OCI-LY1 (cell line): Measurements from ENCODE around the gene CCDC110.

Experiments
- H2AFZ ChIP-seq: fragments of 200-600 bp; sonication (generic), shearing (Covaris generic); 2 replicates; pipeline ENCODE4 v1.6.0; 2014; ENCODE audit warnings: antibody characterized with exemption, mild to moderate bottlenecking, low read length
- H3F3A ChIP-seq: fragments of 200-600 bp; sonication (generic), shearing (Covaris generic); 2 replicates; pipeline ENCODE4 v1.6.0; 2014; ENCODE audit warnings: mild to moderate bottlenecking, antibody characterized with exemption, low read length, moderate library complexity; ENCODE audit not compliant: insufficient read depth
- H3K27ac ChIP-seq: fragments of 200-600 bp; sonication (generic); 2 replicates; pipeline ENCODE4 v1.5.1; 2014; ENCODE audit warnings: low read length, mixed run types, mild to moderate bottlenecking, low read depth; ENCODE audit not compliant: poor library complexity, severe bottlenecking
- H3K27me3 ChIP-seq: fragments of 200-600 bp; sonication (generic); 2 replicates; pipeline ENCODE4 v1.6.0; 2014; ENCODE audit warnings: antibody characterized with exemption, mild to moderate bottlenecking, low read length, moderate library complexity; ENCODE audit not compliant: insufficient read depth
- H3K36me3 ChIP-seq: fragments of 200-600 bp; sonication (generic); 2 replicates; pipeline ENCODE4 v1.6.1; 2014; ENCODE audit warnings: mild to moderate bottlenecking, antibody characterized with exemption, low read length, moderate library complexity, mixed read lengths; ENCODE audit not compliant: insufficient read depth
- H3K4me1 ChIP-seq: fragments of 200-600 bp; sonication (generic); 2 replicates; pipeline ENCODE4 v1.5.1; 2014; ENCODE audit warnings: mild to moderate bottlenecking, low read length, moderate library complexity; ENCODE audit not compliant: insufficient read depth, severe bottlenecking
- H3K4me2 ChIP-seq: fragments of 200-600 bp; sonication (generic), shearing (Covaris generic); 2 replicates; pipeline ENCODE4 v1.6.1; 2014; ENCODE audit warnings: low read length
- H3K4me3 ChIP-seq: fragments of 200-600 bp; sonication (generic); 2 replicates; pipeline ENCODE4 v1.5.1; 2014; ENCODE audit warnings: low read length, low read depth, mild to moderate bottlenecking, mixed read lengths; ENCODE audit not compliant: poor library complexity, severe bottlenecking
- H3K79me2 ChIP-seq: fragments of 200-600 bp; shearing (Covaris generic); 2 replicates; pipeline ENCODE4 v1.6.1; 2016; ENCODE audit warnings: mixed run types, low read length, mixed read lengths; ENCODE audit not compliant: insufficient read depth
- H3K9ac ChIP-seq: fragments of 200-600 bp; sonication (generic), shearing (Covaris generic); 2 replicates; pipeline ENCODE4 v1.6.1; 2014; ENCODE audit warnings: mild to moderate bottlenecking, low read length, mixed read lengths
- H3K9me2 ChIP-seq: fragments of 200-600 bp; sonication (generic), shearing (Covaris generic); 2 replicates; pipeline ENCODE4 v1.6.1; 2014; ENCODE audit warnings: low read depth, mild to moderate bottlenecking, low read length, mixed read lengths
- H3K9me3 ChIP-seq: fragments of 200-600 bp; shearing (Covaris generic); 2 replicates; pipeline ENCODE4 v1.6.1; 2014; ENCODE audit warnings: low read length, mixed read lengths
- H4K20me1 ChIP-seq: fragments of 200-600 bp; sonication (generic), shearing (Covaris generic); 2 replicates; pipeline ENCODE4 v1.6.0; 2016; ENCODE audit warnings: mild to moderate bottlenecking, low read length; ENCODE audit not compliant: insufficient read depth
- EZH2 ChIP-seq: fragments of 200-600 bp; sonication (generic), shearing (Covaris generic); IDR thresholded peaks from 2 replicates; pipeline ENCODE4 v1.8.0; 2017; ENCODE audit warnings: borderline replicate concordance, mixed run types, mild to moderate bottlenecking, antibody characterized with exemption, low read length, moderate library complexity, mixed read lengths
- TF ChIP-seq, protein P1 (sequence below): fragments of 200-600 bp; sonication (generic), shearing (Covaris generic); IDR thresholded peaks from 2 replicates; pipeline ENCODE4 v1.5.1; 2017; ENCODE audit warnings: mild to moderate bottlenecking, antibody characterized with exemption, low read length, moderate library complexity, mixed read lengths

Gene CCDC110

DNA sequence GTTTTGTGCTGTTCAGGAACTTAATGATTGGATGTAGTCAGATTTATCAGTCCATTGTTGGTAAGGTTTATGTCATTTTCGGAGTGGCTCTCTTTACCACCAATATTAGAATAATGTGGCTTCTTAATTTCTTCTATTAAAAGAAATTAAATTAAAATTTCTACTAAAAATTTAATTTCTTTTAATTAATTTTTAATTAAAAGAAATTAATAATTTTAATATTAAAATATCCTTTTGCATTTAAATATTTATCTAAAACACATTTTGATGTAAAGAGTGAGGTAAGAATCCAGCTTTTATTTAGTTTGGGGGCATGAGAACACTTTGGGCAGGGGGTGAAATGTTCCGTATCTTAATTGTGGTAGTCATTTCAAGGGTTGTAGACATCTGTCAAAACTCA lies 30.1 kb downstream of the CCDC110 start:
- H3K27me3 ChIP-seq: no peaks in the 10 kb centered on the region
- H2AFZ ChIP-seq: no peak overlapping the region
- H3K36me3 ChIP-seq: no peaks in the 10 kb centered on the region
- no peak for TF ChIP-seq EZH2
- TF ChIP-seq, protein P1, sequence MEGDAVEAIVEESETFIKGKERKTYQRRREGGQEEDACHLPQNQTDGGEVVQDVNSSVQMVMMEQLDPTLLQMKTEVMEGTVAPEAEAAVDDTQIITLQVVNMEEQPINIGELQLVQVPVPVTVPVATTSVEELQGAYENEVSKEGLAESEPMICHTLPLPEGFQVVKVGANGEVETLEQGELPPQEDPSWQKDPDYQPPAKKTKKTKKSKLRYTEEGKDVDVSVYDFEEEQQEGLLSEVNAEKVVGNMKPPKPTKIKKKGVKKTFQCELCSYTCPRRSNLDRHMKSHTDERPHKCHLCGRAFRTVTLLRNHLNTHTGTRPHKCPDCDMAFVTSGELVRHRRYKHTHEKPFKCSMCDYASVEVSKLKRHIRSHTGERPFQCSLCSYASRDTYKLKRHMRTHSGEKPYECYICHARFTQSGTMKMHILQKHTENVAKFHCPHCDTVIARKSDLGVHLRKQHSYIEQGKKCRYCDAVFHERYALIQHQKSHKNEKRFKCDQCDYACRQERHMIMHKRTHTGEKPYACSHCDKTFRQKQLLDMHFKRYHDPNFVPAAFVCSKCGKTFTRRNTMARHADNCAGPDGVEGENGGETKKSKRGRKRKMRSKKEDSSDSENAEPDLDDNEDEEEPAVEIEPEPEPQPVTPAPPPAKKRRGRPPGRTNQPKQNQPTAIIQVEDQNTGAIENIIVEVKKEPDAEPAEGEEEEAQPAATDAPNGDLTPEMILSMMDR: no peak
- H3K9me2 ChIP-seq: no peaks in the 10 kb centered on the region
- H3K4me3 ChIP-seq: no peak overlapping the region
- H3F3A ChIP-seq: no peaks in the 10 kb centered on the region
- no peak overlapping the region for H3K9ac ChIP-seq
- H3K4me1 ChIP-seq: no peaks in the 10 kb centered on the region
- H3K27ac ChIP-seq: no peak overlapping the region
- H4K20me1 ChIP-seq: no peaks in the 10 kb centered on the region
- no peaks in the 10 kb centered on the region for H3K9me3 ChIP-seq
- H3K79me2 ChIP-seq: no peaks in the 10 kb centered on the region
- H3K4me2 ChIP-seq: no peak overlapping the region

DNA sequence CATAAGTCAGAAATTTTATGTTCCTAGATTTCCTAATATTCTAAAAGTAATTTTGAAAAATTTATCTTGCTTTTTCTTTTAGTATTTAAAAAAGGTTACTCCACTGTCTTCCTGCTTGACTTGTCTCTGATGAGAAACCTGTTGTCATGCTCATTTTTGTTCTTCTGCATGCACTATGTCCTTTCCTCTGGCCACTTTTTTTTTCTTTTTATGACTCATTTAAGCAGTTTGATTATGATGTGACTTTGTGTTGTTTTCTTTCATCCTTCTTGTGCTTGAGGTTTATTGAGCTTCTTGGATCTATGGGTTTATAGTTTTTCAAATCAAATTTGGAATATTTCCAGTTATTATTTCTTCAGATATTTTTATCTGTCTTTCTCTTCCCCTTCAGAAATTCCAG lies 33.7 kb downstream of the CCDC110 start:
- no peaks in the 10 kb centered on the region for H3K9me3 ChIP-seq
- H3K4me1 ChIP-seq: no peaks in the 10 kb centered on the region
- no peak for TF ChIP-seq EZH2
- TF ChIP-seq, protein P1: no peak
- H3K79me2 ChIP-seq: no peaks in the 10 kb centered on the region
- no peak overlapping the region for H3K4me3 ChIP-seq
- no peak overlapping the region for H3K27ac ChIP-seq
- no peak overlapping the region for H3K4me2 ChIP-seq
- no peaks in the 10 kb centered on the region for H3K36me3 ChIP-seq
- no peaks in the 10 kb centered on the region for H3K9me2 ChIP-seq
- H3K9ac ChIP-seq: no peak overlapping the region
- H3K27me3 ChIP-seq: no peaks in the 10 kb centered on the region
- H4K20me1 ChIP-seq: no peaks in the 10 kb centered on the region
- H2AFZ ChIP-seq: no peak overlapping the region
- H3F3A ChIP-seq: no peaks in the 10 kb centered on the region

DNA sequence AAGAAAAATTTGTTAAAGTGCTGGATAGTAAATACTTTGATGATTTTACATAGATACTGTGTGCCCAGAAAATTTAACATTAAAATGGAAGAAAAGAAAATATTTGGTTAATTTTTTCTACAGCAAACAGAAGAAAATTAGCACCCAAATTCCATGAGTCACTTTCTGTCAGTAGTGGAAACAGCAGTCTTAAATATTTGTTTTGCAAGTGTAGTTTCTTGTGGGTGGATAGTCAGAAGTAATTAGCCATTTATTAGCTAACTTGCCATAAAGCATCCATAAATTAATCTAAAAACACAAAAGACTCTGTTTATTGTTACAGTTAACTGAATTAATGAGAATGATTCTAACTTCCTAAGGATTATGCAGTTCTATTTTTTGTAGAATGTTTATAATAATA lies 36.1 kb downstream of the CCDC110 start:
- no peak overlapping the region for H2AFZ ChIP-seq
- H3K27ac ChIP-seq: no peak overlapping the region
- no peaks in the 10 kb centered on the region for H3F3A ChIP-seq
- H4K20me1 ChIP-seq: no peaks in the 10 kb centered on the region
- no peaks in the 10 kb centered on the region for H3K9me2 ChIP-seq
- H3K79me2 ChIP-seq: no peaks in the 10 kb centered on the region
- no peaks in the 10 kb centered on the region for H3K9me3 ChIP-seq
- H3K4me2 ChIP-seq: no peak overlapping the region
- no peak overlapping the region for H3K9ac ChIP-seq
- H3K4me1 ChIP-seq: no peaks in the 10 kb centered on the region
- H3K4me3 ChIP-seq: no peak overlapping the region
- no peaks in the 10 kb centered on the region for H3K27me3 ChIP-seq
- no peaks in the 10 kb centered on the region for H3K36me3 ChIP-seq
- TF ChIP-seq, protein P1: no peak
- TF ChIP-seq EZH2: no peak
